ENCODE measurements around the gene VGLL4.

Gene VGLL4

DNA sequence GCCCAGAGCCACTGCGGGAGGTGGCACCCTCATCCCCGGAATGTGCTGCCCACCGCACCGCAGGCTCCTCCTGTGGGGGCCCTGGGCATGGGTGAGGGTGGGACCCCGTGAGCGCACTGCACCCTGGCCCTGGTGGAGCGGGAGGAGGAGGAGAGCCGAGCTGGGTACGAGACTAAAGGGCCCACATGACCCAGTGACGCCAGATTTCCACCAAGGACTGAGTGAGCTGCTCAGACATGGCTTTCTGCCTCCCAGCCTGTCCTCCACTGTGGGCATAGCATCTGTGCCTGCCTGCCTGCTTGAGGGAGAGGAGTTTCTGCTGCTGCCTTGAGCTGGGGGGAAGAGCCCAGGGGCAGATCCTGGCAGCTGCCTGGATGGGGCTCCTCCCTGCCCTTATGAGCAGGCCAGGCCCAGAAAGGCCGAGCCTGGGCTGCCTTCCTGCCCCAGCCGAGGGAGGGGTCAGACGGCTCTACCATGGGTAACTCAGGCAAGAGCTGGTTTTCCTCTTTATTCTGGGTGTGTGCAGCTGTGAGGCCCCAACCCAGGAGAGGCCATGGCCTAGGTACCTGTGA is 88.4 kb downstream of the VGLL4 start:
- no peaks in the 10 kb centered on the region for H3K27me3 ChIP-seq (ENCODE audit: insufficient read depth, poor library complexity, severe bottlenecking)
- H3K4me3 ChIP-seq (replicated peaks; ENCODE audit: insufficient read depth, low read length), result no peak overlapping the region
- no peak for DNase-seq (ENCODE audit: low read depth in 1 of 2, low spot score in 1 of 2)
- no peak for TF ChIP-seq POLR2AphosphoS5 (IDR thresholded peaks at IDR 0.05; ENCODE audit: low read depth)
- no peak for TF ChIP-seq SPI1 (IDR thresholded peaks at IDR 0.05; ENCODE audit: borderline replicate concordance, low read depth)
- no peak for TF ChIP-seq CTCF (IDR thresholded peaks at IDR 0.05; ENCODE audit: insufficient read depth, low read length)
- TF ChIP-seq, protein P1, sequence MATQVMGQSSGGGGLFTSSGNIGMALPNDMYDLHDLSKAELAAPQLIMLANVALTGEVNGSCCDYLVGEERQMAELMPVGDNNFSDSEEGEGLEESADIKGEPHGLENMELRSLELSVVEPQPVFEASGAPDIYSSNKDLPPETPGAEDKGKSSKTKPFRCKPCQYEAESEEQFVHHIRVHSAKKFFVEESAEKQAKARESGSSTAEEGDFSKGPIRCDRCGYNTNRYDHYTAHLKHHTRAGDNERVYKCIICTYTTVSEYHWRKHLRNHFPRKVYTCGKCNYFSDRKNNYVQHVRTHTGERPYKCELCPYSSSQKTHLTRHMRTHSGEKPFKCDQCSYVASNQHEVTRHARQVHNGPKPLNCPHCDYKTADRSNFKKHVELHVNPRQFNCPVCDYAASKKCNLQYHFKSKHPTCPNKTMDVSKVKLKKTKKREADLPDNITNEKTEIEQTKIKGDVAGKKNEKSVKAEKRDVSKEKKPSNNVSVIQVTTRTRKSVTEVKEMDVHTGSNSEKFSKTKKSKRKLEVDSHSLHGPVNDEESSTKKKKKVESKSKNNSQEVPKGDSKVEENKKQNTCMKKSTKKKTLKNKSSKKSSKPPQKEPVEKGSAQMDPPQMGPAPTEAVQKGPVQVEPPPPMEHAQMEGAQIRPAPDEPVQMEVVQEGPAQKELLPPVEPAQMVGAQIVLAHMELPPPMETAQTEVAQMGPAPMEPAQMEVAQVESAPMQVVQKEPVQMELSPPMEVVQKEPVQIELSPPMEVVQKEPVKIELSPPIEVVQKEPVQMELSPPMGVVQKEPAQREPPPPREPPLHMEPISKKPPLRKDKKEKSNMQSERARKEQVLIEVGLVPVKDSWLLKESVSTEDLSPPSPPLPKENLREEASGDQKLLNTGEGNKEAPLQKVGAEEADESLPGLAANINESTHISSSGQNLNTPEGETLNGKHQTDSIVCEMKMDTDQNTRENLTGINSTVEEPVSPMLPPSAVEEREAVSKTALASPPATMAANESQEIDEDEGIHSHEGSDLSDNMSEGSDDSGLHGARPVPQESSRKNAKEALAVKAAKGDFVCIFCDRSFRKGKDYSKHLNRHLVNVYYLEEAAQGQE (IDR thresholded peaks at IDR 0.05; ENCODE audit: insufficient replicate concordance, low read depth), result no peak
- no peak for TF ChIP-seq GABPA (IDR thresholded peaks at IDR 0.05; ENCODE audit: low read depth)
- no peak overlapping the region for H3K27ac ChIP-seq (replicated peaks)

- H3K27me3 ChIP-seq (ENCODE audit: insufficient read depth, poor library complexity, severe bottlenecking), result no peaks in the 10 kb centered on the region
- no peak for DNase-seq (ENCODE audit: low read depth in 1 of 2, low spot score in 1 of 2)
- TF ChIP-seq, protein P1 (IDR thresholded peaks at IDR 0.05; ENCODE audit: insufficient replicate concordance, low read depth), result no peak
- TF ChIP-seq CTCF (IDR thresholded peaks at IDR 0.05; ENCODE audit: insufficient read depth, low read length), result no peak
- TF ChIP-seq POLR2AphosphoS5 (IDR thresholded peaks at IDR 0.05; ENCODE audit: low read depth), result no peak
- no peak for TF ChIP-seq GABPA (IDR thresholded peaks at IDR 0.05; ENCODE audit: low read depth)
- no peak for TF ChIP-seq SPI1 (IDR thresholded peaks at IDR 0.05; ENCODE audit: borderline replicate concordance, low read depth)
- H3K4me3 ChIP-seq (replicated peaks; ENCODE audit: insufficient read depth, low read length), result no peak overlapping the region
- no peak overlapping the region for H3K27ac ChIP-seq (replicated peaks)
Observed at GRCh38 chr3:11554666-11555065, 89.0 kb downstream of the VGLL4 start.

- DNase-seq (ENCODE audit: low read depth in 1 of 2, low spot score in 1 of 2), result no peak
- TF ChIP-seq POLR2AphosphoS5 (IDR thresholded peaks at IDR 0.05; ENCODE audit: low read depth), result no peak
- no peak for TF ChIP-seq SPI1 (IDR thresholded peaks at IDR 0.05; ENCODE audit: borderline replicate concordance, low read depth)
- TF ChIP-seq, protein P1 (IDR thresholded peaks at IDR 0.05; ENCODE audit: insufficient replicate concordance, low read depth), result no peak
- TF ChIP-seq CTCF (IDR thresholded peaks at IDR 0.05; ENCODE audit: insufficient read depth, low read length), result no peak
- TF ChIP-seq GABPA (IDR thresholded peaks at IDR 0.05; ENCODE audit: low read depth), result no peak
- Histone ChIP-seq H3K27ac (replicated peaks) (no peak overlapping the region), H3K27me3 (ENCODE audit: insufficient read depth, poor library complexity, severe bottlenecking) (no peaks in the 10 kb centered on the region), H3K4me3 (replicated peaks; ENCODE audit: insufficient read depth, low read length) (no peak overlapping the region)
Observed at GRCh38 chr3:11554236-11554610, 89.5 kb downstream of the VGLL4 start.

All from HL-60 (cell line).